Adipocyte (in vitro differentiated cells): ENCODE results near the gene PAEP.

Source experiments
- DNase-seq: peaks from one replicate; pipeline ENCODE4 v3.0.0-alpha.2; 2015; ENCODE audit warnings: low read depth
- H3K27me3 ChIP-seq: replicated peaks from 2 replicates; pipeline ENCODE4 v1.7.0; 2013; ENCODE audit warnings: mild to moderate bottlenecking, low read length, moderate library complexity; ENCODE audit not compliant: control insufficient read depth, insufficient read depth
- H3K36me3 ChIP-seq: 2 replicates; pipeline ENCODE4 v1.7.0; 2013; ENCODE audit warnings: low read length, mild to moderate bottlenecking, moderate library complexity; ENCODE audit not compliant: control insufficient read depth, insufficient read depth, severe bottlenecking
- H3K4me1 ChIP-seq: 2 replicates; pipeline ENCODE4 v1.7.0; 2013; ENCODE audit warnings: mild to moderate bottlenecking, low read length, moderate library complexity; ENCODE audit not compliant: control insufficient read depth, insufficient read depth
- H3K4me3 ChIP-seq: 2 replicates; pipeline ENCODE4 v1.7.0; 2013; ENCODE audit warnings: mild to moderate bottlenecking, low read length, moderate library complexity
- H3K9ac ChIP-seq: 2 replicates; pipeline ENCODE4 v1.7.0; 2013; ENCODE audit warnings: mild to moderate bottlenecking, low read length, moderate library complexity
- H3K9me3 ChIP-seq: 2 replicates; pipeline ENCODE4 v1.7.0; 2013; ENCODE audit warnings: mild to moderate bottlenecking, low read length, moderate library complexity; ENCODE audit not compliant: control insufficient read depth

PAEP gene

DNA sequence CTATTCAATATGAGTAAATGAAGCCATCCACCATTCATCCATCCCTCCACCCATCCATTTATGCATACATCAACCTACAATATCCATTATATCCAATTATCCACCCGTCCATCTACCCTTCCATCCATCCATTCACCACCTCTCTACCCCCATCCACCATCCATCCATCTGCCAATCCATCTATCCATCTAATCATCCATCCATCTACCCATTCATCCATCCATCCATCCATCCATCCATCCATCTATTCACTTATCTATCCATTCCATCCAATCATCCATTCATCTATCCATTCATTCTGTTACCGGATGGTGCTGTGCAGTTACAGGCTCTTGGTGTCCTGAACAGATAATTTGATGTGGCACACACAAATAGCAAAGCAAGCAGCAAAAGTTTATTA is 10.7 kb downstream of the PAEP start:
- H3K9ac ChIP-seq: no peak overlapping the region

GRCh38 chr9:135573124-135573523 is 11.6 kb downstream of the PAEP start:
- Histone ChIP-seq H3K27me3 (peaks cover 8% of the 10 kb centered on the region), H3K9me3 (peaks cover 13% of the 10 kb centered on the region), H3K9ac (no peak overlapping the region), H3K4me3 (no peak overlapping the region), H3K36me3 (no peaks in the 10 kb centered on the region), H3K4me1 (no peaks in the 10 kb centered on the region)
- DNase-seq: no peak

More for the DNA sequence above, 10.7 kb downstream of the PAEP start:
- Histone ChIP-seq H3K9me3 (peaks cover 13% of the 10 kb centered on the region), H3K36me3 (no peaks in the 10 kb centered on the region), H3K27me3 (peaks cover 8% of the 10 kb centered on the region), H3K4me3 (no peak overlapping the region), H3K4me1 (no peaks in the 10 kb centered on the region)
- no peak for DNase-seq

DNA sequence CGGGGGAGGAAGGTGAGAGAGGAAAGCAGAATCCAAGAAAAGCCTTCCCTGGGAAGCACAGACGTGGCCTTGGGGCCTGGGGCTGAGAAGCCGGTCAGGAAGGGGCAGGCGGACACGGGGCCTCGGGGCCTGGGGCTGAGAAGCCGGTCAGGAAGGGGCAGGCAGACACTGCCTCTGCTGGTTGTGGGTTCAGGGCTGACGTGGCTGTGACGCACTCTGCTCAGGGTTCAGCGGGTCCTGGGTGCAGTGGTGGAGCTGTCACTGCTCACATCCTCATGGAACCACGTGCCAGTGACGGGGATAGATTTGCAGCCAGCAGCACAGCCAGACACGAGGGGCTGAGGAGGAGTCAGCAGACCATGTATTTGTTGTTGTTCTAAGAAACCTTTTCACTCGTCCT is 12.8 kb downstream of the PAEP start:
- no peak overlapping the region for H3K9ac ChIP-seq
- peaks cover 8% of the 10 kb centered on the region for H3K27me3 ChIP-seq
- DNase-seq: no peak
- H3K4me3 ChIP-seq: no peak overlapping the region
- H3K36me3 ChIP-seq: no peaks in the 10 kb centered on the region
- peaks cover 3% of the 10 kb centered on the region for H3K9me3 ChIP-seq
- H3K4me1 ChIP-seq: no peaks in the 10 kb centered on the region

GRCh38 chr9:135574943-135575342 is 13.4 kb downstream of the PAEP start:
- no peaks in the 10 kb centered on the region for H3K4me1 ChIP-seq
- no peak overlapping the region for H3K9ac ChIP-seq
- no peaks in the 10 kb centered on the region for H3K9me3 ChIP-seq
- H3K27me3 ChIP-seq: peaks cover 8% of the 10 kb centered on the region
- no peak overlapping the region for H3K4me3 ChIP-seq
- no peak for DNase-seq
- H3K36me3 ChIP-seq: no peaks in the 10 kb centered on the region

GRCh38 chr9:135575995-135576631 is 14.6 kb downstream of the PAEP start:
- Histone ChIP-seq H3K36me3 (no peaks in the 10 kb centered on the region), H3K9me3 (no peaks in the 10 kb centered on the region), H3K4me1 (no peaks in the 10 kb centered on the region), H3K4me3 (no peak overlapping the region), H3K9ac (no peak overlapping the region), H3K27me3 (peaks cover 8% of the 10 kb centered on the region)
- DNase-seq: no peak

DNA sequence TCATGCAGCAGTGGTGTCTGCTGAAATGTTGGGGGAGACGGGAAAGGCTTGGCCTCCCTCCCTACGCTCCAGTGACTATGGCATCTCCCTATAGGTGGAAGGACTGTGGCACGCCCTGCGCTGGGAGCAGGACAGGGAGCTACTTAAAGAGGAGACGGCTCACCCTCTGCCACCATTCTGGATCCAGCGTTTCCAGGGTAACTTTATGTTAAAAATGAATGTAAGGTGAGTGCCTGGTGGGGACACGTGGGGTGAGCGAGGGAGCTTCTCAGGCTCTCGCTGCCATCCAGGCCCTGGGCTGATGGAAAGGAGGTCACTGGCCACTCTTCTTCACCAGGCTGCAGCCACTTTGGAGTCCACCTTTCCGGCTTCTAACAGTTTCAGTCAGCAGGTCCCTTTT is 15.7 kb downstream of the PAEP start:
- Histone ChIP-seq H3K9ac (no peak overlapping the region), H3K4me3 (no peak overlapping the region), H3K9me3 (no peaks in the 10 kb centered on the region), H3K27me3 (peaks cover 11% of the 10 kb centered on the region), H3K36me3 (no peaks in the 10 kb centered on the region), H3K4me1 (no peaks in the 10 kb centered on the region)
- no peak for DNase-seq

GRCh38 chr9:135579356-135579755 is 17.8 kb downstream of the PAEP start:
- H3K27me3 ChIP-seq: peaks cover 11% of the 10 kb centered on the region
- no peaks in the 10 kb centered on the region for H3K4me1 ChIP-seq
- H3K36me3 ChIP-seq: no peaks in the 10 kb centered on the region
- H3K9ac ChIP-seq: no peak overlapping the region
- H3K9me3 ChIP-seq: no peaks in the 10 kb centered on the region
- DNase-seq: no peak
- H3K4me3 ChIP-seq: no peak overlapping the region

DNA sequence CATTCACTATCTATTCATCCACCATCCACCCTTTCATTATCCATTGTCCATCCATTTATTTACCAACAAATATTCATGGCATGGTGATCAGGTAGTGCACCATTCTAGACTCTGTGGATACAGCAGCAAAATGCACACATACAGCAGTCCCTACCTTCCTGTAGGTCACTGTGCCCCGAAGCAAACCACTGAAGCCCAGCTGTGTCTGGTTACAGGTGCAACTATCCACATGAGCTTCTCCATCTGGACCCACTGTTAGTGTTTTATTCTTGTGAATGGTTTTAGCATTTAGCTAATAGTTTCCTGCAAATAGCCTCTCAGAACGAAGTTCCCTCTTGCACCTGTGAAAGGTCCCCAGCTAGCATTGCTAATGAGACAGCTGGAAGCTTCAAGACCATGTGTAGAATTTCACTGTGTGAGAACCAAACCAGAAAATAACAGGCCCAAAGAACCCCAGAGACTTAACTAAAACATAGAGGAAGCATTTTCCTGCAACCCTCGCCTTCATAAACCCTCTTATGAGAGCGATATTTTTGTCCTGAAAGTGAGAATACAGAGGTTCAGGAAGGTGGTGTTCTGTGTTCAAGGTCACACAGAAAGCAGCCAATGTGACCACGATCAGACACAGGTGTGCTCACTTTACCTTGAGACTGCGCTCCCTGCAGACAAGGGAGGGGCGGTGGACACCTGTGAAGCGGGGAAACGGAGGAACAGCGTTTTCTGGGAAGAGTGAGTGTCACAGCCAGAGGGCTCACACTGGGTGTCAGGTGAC is 18.5 kb downstream of the PAEP start:
- no peak overlapping the region for H3K4me3 ChIP-seq
- H3K4me1 ChIP-seq: no peaks in the 10 kb centered on the region
- H3K27me3 ChIP-seq: peaks cover 11% of the 10 kb centered on the region
- no peak for DNase-seq
- H3K9ac ChIP-seq: no peak overlapping the region
- H3K36me3 ChIP-seq: no peaks in the 10 kb centered on the region
- H3K9me3 ChIP-seq: no peaks in the 10 kb centered on the region

GRCh38 chr9:135580664-135581380 is 19.3 kb downstream of the PAEP start:
- H3K9me3 ChIP-seq: no peaks in the 10 kb centered on the region

GRCh38 chr9:135581636-135582426 is 20.3 kb downstream of the PAEP start:
- Histone ChIP-seq H3K9me3 (no peaks in the 10 kb centered on the region), H3K4me1 (no peaks in the 10 kb centered on the region), H3K4me3 (no peak overlapping the region), H3K36me3 (no peaks in the 10 kb centered on the region), H3K27me3 (peaks cover 8% of the 10 kb centered on the region), H3K9ac (no peak overlapping the region)
- DNase-seq: no peak

More at GRCh38 chr9:135580664-135581380, 19.3 kb downstream of the PAEP start:
- Histone ChIP-seq H3K36me3 (no peaks in the 10 kb centered on the region), H3K9ac (no peak overlapping the region), H3K4me1 (no peaks in the 10 kb centered on the region), H3K27me3 (peaks cover 11% of the 10 kb centered on the region), H3K4me3 (no peak overlapping the region)
- DNase-seq: no peak

GRCh38 chr9:135582541-135582940 is 21.0 kb downstream of the PAEP start:
- Histone ChIP-seq H3K9ac (no peak overlapping the region), H3K4me1 (no peaks in the 10 kb centered on the region), H3K27me3 (peaks cover 9% of the 10 kb centered on the region), H3K4me3 (no peak overlapping the region), H3K9me3 (no peaks in the 10 kb centered on the region), H3K36me3 (no peaks in the 10 kb centered on the region)
- DNase-seq: no peak
